Stimulated activated CD8-positive, alpha-beta memory T cell treated with anti-CD3 and anti-CD28 coated beads, Interleukin-7, amount 100 ng/mL, for 24 hours (primary cell): Measurements from ENCODE around the gene NRN1.

Source experiments
- DNase-seq: peaks from one replicate; pipeline ENCODE4 v3.0.0-alpha.2; 2020; ENCODE audit warnings: low read depth

The NRN1 gene

GRCh38 chr6:6002005-6002847 lies 4.5 kb downstream of the NRN1 start:
- no peak for DNase-seq

- no peak for DNase-seq
Observed at GRCh38 chr6:6001443-6001842, 5.3 kb downstream of the NRN1 start.

GRCh38 chr6:5999688-6000608 lies 6.8 kb downstream of the NRN1 start:
- DNase-seq, result no peak

GRCh38 chr6:5998711-5999687 lies 7.7 kb downstream of the NRN1 start:
- no peak for DNase-seq

- DNase-seq, result no peak
Observed at GRCh38 chr6:5998236-5998635, 8.5 kb downstream of the NRN1 start.

- no peak for DNase-seq
Observed at GRCh38 chr6:5997420-5997987, 9.2 kb downstream of the NRN1 start.

GRCh38 chr6:5996714-5997419 lies 9.9 kb downstream of the NRN1 start:
- no peak for DNase-seq

- DNase-seq, result no peak
Observed at GRCh38 chr6:5995949-5996713, 10.6 kb downstream of the NRN1 start.

GRCh38 chr6:5995658-5995948 lies 11.1 kb downstream of the NRN1 start:
- DNase-seq, result no peak

GRCh38 chr6:5994999-5995657 lies 11.6 kb downstream of the NRN1 start:
- no peak for DNase-seq

GRCh38 chr6:5994234-5994998 lies 12.3 kb downstream of the NRN1 start:
- DNase-seq, result no peak

- DNase-seq, result no peak
Observed at GRCh38 chr6:5992551-5993225, 14.0 kb downstream of the NRN1 start.

GRCh38 chr6:5990786-5991185 lies 15.9 kb downstream of the NRN1 start:
- no peak for DNase-seq

- no peak for DNase-seq
Observed at GRCh38 chr6:5989141-5989723, 17.5 kb downstream of the NRN1 start.

GRCh38 chr6:5986861-5987260 lies 19.9 kb downstream of the NRN1 start:
- DNase-seq, result no peak

- no peak for DNase-seq
Observed at GRCh38 chr6:5984150-5985089, 22.3 kb downstream of the NRN1 start.
